ENCODE results near the gene SYNC. TPM values are rescaled to one million over a fixed set of nuclear protein-coding genes. Genes with fewer than 3 reads are reported as not detected.
"Not testable (repeated sequence)": the region's sequence is repeated elsewhere in the genome, so short reads cannot be mapped to it uniquely, and the experiment has no call there.

SYNC gene
- total RNA-seq, 1 experiment from 2014 or later = 2.8 TPM

GRCh38 chr1:32636914-32637645 lies 65.5 kb downstream of the SYNC start:
- Histone ChIP-seq H3K27me3 (ENCODE audit: insufficient read depth, low read depth) (no peaks in the 10 kb centered on the region), H3K36me3 (ENCODE audit: low read depth) (peaks cover 13% of the 10 kb centered on the region; the same call in 1 of the 2 replicates), H3K4me3 (no peak overlapping the region), H3K9me2 (ENCODE audit: insufficient read depth) (no peaks in the 10 kb centered on the region), H3K27ac (peak overlapping the region; percentile 78), H2AFZ (no peak overlapping the region), H3K4me1 (replicated peaks; ENCODE audit: insufficient read depth) (peaks cover 22% of the 10 kb centered on the region), H3K4me2 (peak overlapping the region; percentile 38), H3K9me3 (ENCODE audit: insufficient read depth, low read depth) (no peaks in the 10 kb centered on the region), H3F3A (ENCODE audit: insufficient read depth, low read depth) (peaks cover 21% of the 10 kb centered on the region), H3K79me2 (ENCODE audit: low read depth) (peaks cover 31% of the 10 kb centered on the region), H4K20me1 (ENCODE audit: insufficient read depth) (no peaks in the 10 kb centered on the region)
- ChIA-PET POLR2A (ENCODE audit: unreplicated experiment) (interaction anchor here (0.6 to 0.9 kb wide), 2 partner anchors 14 to 25 kb away, joined by 3 read pairs; partner anchors contain the start of gene RBBP4), CTCF (no interaction called here)
- peak; percentile 5 to 72 for DNase-seq
- TF ChIP-seq EZH2 (IDR thresholded peaks at IDR 0.05; ENCODE audit: low read depth) (no peak), CTCF (conservative IDR thresholded peaks at IDR 0.05) (no peak)
- BruUV-seq (replicated peaks) = no TSS peak
- intact Hi-C loops (cut with micrococcal nuclease; ENCODE audit: unreplicated experiment) = no loop called here

GRCh38 chr1:32635508-32636277 lies 66.9 kb downstream of the SYNC start:
- H4K20me1 ChIP-seq (ENCODE audit: insufficient read depth) = no peaks in the 10 kb centered on the region
- CTCF ChIA-PET = interaction anchor here (0.6 kb wide), 1 partner anchor 214 kb away, joined by 7 read pairs; no protein-coding TSS in a partner anchor
- no TSS peak for BruUV-seq (replicated peaks)
- H3K27me3 ChIP-seq (ENCODE audit: insufficient read depth, low read depth) = no peaks in the 10 kb centered on the region
- peaks cover 22% of the 10 kb centered on the region for H3K4me1 ChIP-seq (replicated peaks; ENCODE audit: insufficient read depth)
- peaks cover 21% of the 10 kb centered on the region for H3F3A ChIP-seq (ENCODE audit: insufficient read depth, low read depth)
- no peaks in the 10 kb centered on the region for H3K9me3 ChIP-seq (ENCODE audit: insufficient read depth, low read depth)
- no peak overlapping the region for H3K4me3 ChIP-seq
- TF ChIP-seq CTCF (conservative IDR thresholded peaks at IDR 0.05) = no peak
- TF ChIP-seq EZH2 (IDR thresholded peaks at IDR 0.05; ENCODE audit: low read depth) = no peak
- H2AFZ ChIP-seq = no peak overlapping the region
- intact Hi-C loops (cut with micrococcal nuclease; ENCODE audit: unreplicated experiment) = no loop called here
- POLR2A ChIA-PET (ENCODE audit: unreplicated experiment) = no interaction called here
- H3K4me2 ChIP-seq = no peak overlapping the region
- peaks cover 13% of the 10 kb centered on the region; the same call in 1 of the 2 replicates for H3K36me3 ChIP-seq (ENCODE audit: low read depth)
- H3K79me2 ChIP-seq (ENCODE audit: low read depth) = peaks cover 27% of the 10 kb centered on the region
- no peak for DNase-seq
- H3K9me2 ChIP-seq (ENCODE audit: insufficient read depth) = no peaks in the 10 kb centered on the region
- H3K27ac ChIP-seq = peak overlapping the region; percentile 78; the same call in 1 of the 2 replicates

- no peak overlapping the region for H3K4me2 ChIP-seq
- H3K4me1 ChIP-seq (replicated peaks; ENCODE audit: insufficient read depth) = peaks cover 20% of the 10 kb centered on the region
- H2AFZ ChIP-seq = no peak overlapping the region
- H3K79me2 ChIP-seq (ENCODE audit: low read depth) = peaks cover 18% of the 10 kb centered on the region
- H3F3A ChIP-seq (ENCODE audit: insufficient read depth, low read depth) = peaks cover 16% of the 10 kb centered on the region
- H3K9me2 ChIP-seq (ENCODE audit: insufficient read depth) = no peaks in the 10 kb centered on the region
- H3K36me3 ChIP-seq (ENCODE audit: low read depth) = peaks cover 17% of the 10 kb centered on the region; the same call in 1 of the 2 replicates
- no peak overlapping the region for H3K27ac ChIP-seq
- ChIA-PET POLR2A (ENCODE audit: unreplicated experiment) (no interaction called here), CTCF (no interaction called here)
- no TSS peak for BruUV-seq (replicated peaks)
- TF ChIP-seq CTCF (conservative IDR thresholded peaks at IDR 0.05) (no peak), EZH2 (IDR thresholded peaks at IDR 0.05; ENCODE audit: low read depth) (no peak)
- no peak for DNase-seq
- H3K9me3 ChIP-seq (ENCODE audit: insufficient read depth, low read depth) = no peaks in the 10 kb centered on the region
- intact Hi-C loops (cut with micrococcal nuclease; ENCODE audit: unreplicated experiment) = no loop called here
- H4K20me1 ChIP-seq (ENCODE audit: insufficient read depth) = no peaks in the 10 kb centered on the region
- no peak overlapping the region for H3K4me3 ChIP-seq
- H3K27me3 ChIP-seq (ENCODE audit: insufficient read depth, low read depth) = no peaks in the 10 kb centered on the region
These were observed 69.7 kb downstream of the SYNC start for GRCh38 chr1:32632829-32633228.

- intact Hi-C loops (cut with micrococcal nuclease; ENCODE audit: unreplicated experiment); BruUV-seq (replicated peaks); H3K4me2 ChIP-seq; H4K20me1 ChIP-seq (ENCODE audit: insufficient read depth); DNase-seq; H3K4me3 ChIP-seq; H3K9me3 ChIP-seq (ENCODE audit: insufficient read depth, low read depth); H3K27ac ChIP-seq; H3K79me2 ChIP-seq (ENCODE audit: low read depth); H3K27me3 ChIP-seq (ENCODE audit: insufficient read depth, low read depth); H3K9me2 ChIP-seq (ENCODE audit: insufficient read depth); POLR2A ChIA-PET (ENCODE audit: unreplicated experiment); CTCF ChIA-PET; H3K4me1 ChIP-seq (replicated peaks; ENCODE audit: insufficient read depth); H2AFZ ChIP-seq: not testable (repeated sequence)
- Histone ChIP-seq H3K36me3 (ENCODE audit: low read depth) (peaks cover 17% of the 10 kb centered on the region; the same call in 1 of the 2 replicates), H3F3A (ENCODE audit: insufficient read depth, low read depth) (peaks cover 15% of the 10 kb centered on the region)
These were observed 72.4 kb downstream of the SYNC start for GRCh38 chr1:32630173-32630572.
